ENCODE results near the gene TAS2R38.
"Not testable (repeated sequence)": the region's sequence is repeated elsewhere in the genome, so short reads cannot be mapped to it uniquely, and the experiment has no call there.

TAS2R38 gene

GRCh38 chr7:141987803-141988202 is 14.2 kb upstream of the TAS2R38 start:
- not testable (repeated sequence) for H3K27ac ChIP-seq (ENCODE audit: low read length, poor library complexity, severe bottlenecking); H3K27me3 ChIP-seq (ENCODE audit: control insufficient read depth in 1 of 2, insufficient read depth in 1 of 2, low read length in 2 of 2); H3K4me2 ChIP-seq (ENCODE audit: low read length, poor library complexity, severe bottlenecking); H3K14ac ChIP-seq (ENCODE audit: low read length in 2 of 2); H3K23ac ChIP-seq (ENCODE audit: low read length in 2 of 2); H4K91ac ChIP-seq (ENCODE audit: low read length); H2BK12ac ChIP-seq (ENCODE audit: low read length in 2 of 2); H2BK5ac ChIP-seq (ENCODE audit: low read depth, low read length, poor library complexity, severe bottlenecking); H3K18ac ChIP-seq (ENCODE audit: low read depth in 1 of 2, low read length in 2 of 2); H3K4ac ChIP-seq (ENCODE audit: low read depth in 1 of 2, low read length in 2 of 2); H3K79me1 ChIP-seq (replicated peaks; ENCODE audit: low read length, poor library complexity, severe bottlenecking); H3K9ac ChIP-seq (ENCODE audit: low read length); H2BK120ac ChIP-seq (ENCODE audit: low read depth, low read length); H3K4me3 ChIP-seq (ENCODE audit: insufficient read depth in 1 of 2, low read depth in 1 of 2, low read length in 2 of 2); H3K4me1 ChIP-seq (ENCODE audit: control insufficient read depth, insufficient read depth, low read depth, low read length); DNase-seq; H2AFZ ChIP-seq (ENCODE audit: low read depth, low read length); H4K8ac ChIP-seq (ENCODE audit: low read length); H2AK5ac ChIP-seq (ENCODE audit: low read length, severe bottlenecking); H2BK15ac ChIP-seq (ENCODE audit: low read depth, poor library complexity, severe bottlenecking); H3K36me3 ChIP-seq (ENCODE audit: control insufficient read depth in 1 of 2, insufficient read depth in 2 of 2, low read depth in 1 of 2, low read length in 2 of 2); H3K9me3 ChIP-seq (ENCODE audit: control insufficient read depth, low read length)
- WGBS = 93% methylated on average over 2 of the region's 4 CpGs

DNA sequence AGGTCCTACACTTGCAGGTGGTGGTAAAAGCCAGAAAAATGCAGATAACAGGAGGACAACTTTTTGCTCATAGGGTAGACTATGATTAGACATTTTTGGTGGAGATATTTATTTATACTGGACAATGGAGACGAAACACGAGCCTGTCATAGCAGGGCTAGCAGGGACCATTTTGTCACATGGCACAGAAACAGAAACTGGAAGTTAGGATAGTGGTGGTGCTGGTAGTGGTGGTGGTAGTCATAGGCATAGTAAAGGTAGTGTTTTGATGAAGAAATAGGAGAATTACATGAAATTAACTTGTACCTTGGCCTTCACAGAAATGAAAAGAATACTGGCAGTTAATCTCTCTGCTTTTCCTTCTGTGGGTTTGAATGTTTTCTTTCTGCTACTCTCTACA is 13.3 kb upstream of the TAS2R38 start:
- Histone ChIP-seq H3K9ac (ENCODE audit: low read length) (no peak overlapping the region), H2BK12ac (ENCODE audit: low read length in 2 of 2) (no peak overlapping the region), H4K8ac (ENCODE audit: low read length) (no peak overlapping the region), H2AK5ac (ENCODE audit: low read length, severe bottlenecking) (no peak overlapping the region), H4K91ac (ENCODE audit: low read length) (no peak overlapping the region), H3K18ac (ENCODE audit: low read depth in 1 of 2, low read length in 2 of 2) (no peak overlapping the region), H3K4ac (ENCODE audit: low read depth in 1 of 2, low read length in 2 of 2) (no peak overlapping the region), H2BK15ac (ENCODE audit: low read depth, poor library complexity, severe bottlenecking) (no peak overlapping the region), H3K79me1 (replicated peaks; ENCODE audit: low read length, poor library complexity, severe bottlenecking) (no peaks in the 10 kb centered on the region), H3K4me2 (ENCODE audit: low read length, poor library complexity, severe bottlenecking) (no peak overlapping the region), H3K27ac (ENCODE audit: low read length, poor library complexity, severe bottlenecking) (no peak overlapping the region), H2AFZ (ENCODE audit: low read depth, low read length) (no peak overlapping the region), H3K27me3 (ENCODE audit: control insufficient read depth in 1 of 2, insufficient read depth in 1 of 2, low read length in 2 of 2) (no peaks in the 10 kb centered on the region), H2BK5ac (ENCODE audit: low read depth, low read length, poor library complexity, severe bottlenecking) (no peak overlapping the region), H3K36me3 (ENCODE audit: control insufficient read depth in 1 of 2, insufficient read depth in 2 of 2, low read depth in 1 of 2, low read length in 2 of 2) (no peaks in the 10 kb centered on the region), H3K9me3 (ENCODE audit: control insufficient read depth, low read length) (peaks cover 2% of the 10 kb centered on the region), H3K23ac (ENCODE audit: low read length in 2 of 2) (no peak overlapping the region), H2BK120ac (ENCODE audit: low read depth, low read length) (no peak overlapping the region), H3K4me3 (ENCODE audit: insufficient read depth in 1 of 2, low read depth in 1 of 2, low read length in 2 of 2) (no peak overlapping the region), H3K14ac (ENCODE audit: low read length in 2 of 2) (no peak overlapping the region), H3K4me1 (ENCODE audit: control insufficient read depth, insufficient read depth, low read depth, low read length) (no peaks in the 10 kb centered on the region)
- WGBS = 76% methylated on average over 2 of the region's 2 CpGs
- DNase-seq = no peak

DNA sequence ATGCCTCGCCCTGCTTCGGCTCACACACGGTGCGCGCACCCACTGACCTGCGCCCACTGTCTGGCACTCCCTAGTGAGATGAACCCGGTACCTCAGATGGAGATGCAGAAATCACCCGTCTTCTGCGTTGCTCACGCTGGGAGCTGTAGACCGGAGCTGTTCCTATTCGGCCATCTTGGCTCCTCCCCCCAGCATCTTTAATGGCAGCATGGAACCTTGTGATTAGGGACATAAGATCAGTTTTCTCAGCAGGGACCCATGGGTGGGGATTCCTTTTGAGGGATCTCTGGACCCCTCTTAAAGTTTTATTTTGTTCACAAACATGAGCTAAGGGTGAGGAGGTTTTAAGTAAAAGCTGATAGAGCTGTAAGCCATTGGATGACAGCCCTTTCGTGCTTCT is 12.4 kb upstream of the TAS2R38 start:
- not testable (repeated sequence) for H3K36me3 ChIP-seq (ENCODE audit: control insufficient read depth in 1 of 2, insufficient read depth in 2 of 2, low read depth in 1 of 2, low read length in 2 of 2); H3K27me3 ChIP-seq (ENCODE audit: control insufficient read depth in 1 of 2, insufficient read depth in 1 of 2, low read length in 2 of 2); H2BK12ac ChIP-seq (ENCODE audit: low read length in 2 of 2); H3K23ac ChIP-seq (ENCODE audit: low read length in 2 of 2); H2BK5ac ChIP-seq (ENCODE audit: low read depth, low read length, poor library complexity, severe bottlenecking); H3K4ac ChIP-seq (ENCODE audit: low read depth in 1 of 2, low read length in 2 of 2); H3K4me1 ChIP-seq (ENCODE audit: control insufficient read depth, insufficient read depth, low read depth, low read length); H2AK5ac ChIP-seq (ENCODE audit: low read length, severe bottlenecking); H2AFZ ChIP-seq (ENCODE audit: low read depth, low read length); H2BK120ac ChIP-seq (ENCODE audit: low read depth, low read length); H3K27ac ChIP-seq (ENCODE audit: low read length, poor library complexity, severe bottlenecking); H3K9me3 ChIP-seq (ENCODE audit: control insufficient read depth, low read length); H4K91ac ChIP-seq (ENCODE audit: low read length); H3K14ac ChIP-seq (ENCODE audit: low read length in 2 of 2); DNase-seq; H3K79me1 ChIP-seq (replicated peaks; ENCODE audit: low read length, poor library complexity, severe bottlenecking); H3K9ac ChIP-seq (ENCODE audit: low read length); H4K8ac ChIP-seq (ENCODE audit: low read length); H2BK15ac ChIP-seq (ENCODE audit: low read depth, poor library complexity, severe bottlenecking); H3K4me2 ChIP-seq (ENCODE audit: low read length, poor library complexity, severe bottlenecking); H3K4me3 ChIP-seq (ENCODE audit: insufficient read depth in 1 of 2, low read depth in 1 of 2, low read length in 2 of 2); H3K18ac ChIP-seq (ENCODE audit: low read depth in 1 of 2, low read length in 2 of 2)
- WGBS = 84% methylated on average over 10 of the region's 13 CpGs

- DNase-seq = no peak
- Histone ChIP-seq H2BK120ac (ENCODE audit: low read depth, low read length) (no peak overlapping the region), H2BK12ac (ENCODE audit: low read length in 2 of 2) (no peak overlapping the region)
Observed at GRCh38 chr7:141979568-141979967, 6.0 kb upstream of the TAS2R38 start.

More at GRCh38 chr7:141979568-141979967, 6.0 kb upstream of the TAS2R38 start:
- Histone ChIP-seq H3K18ac (ENCODE audit: low read depth in 1 of 2, low read length in 2 of 2) (no peak overlapping the region), H3K9ac (ENCODE audit: low read length) (no peak overlapping the region), H3K4me1 (ENCODE audit: control insufficient read depth, insufficient read depth, low read depth, low read length) (no peaks in the 10 kb centered on the region), H3K4me2 (ENCODE audit: low read length, poor library complexity, severe bottlenecking) (no peak overlapping the region), H2AFZ (ENCODE audit: low read depth, low read length) (no peak overlapping the region), H3K23ac (ENCODE audit: low read length in 2 of 2) (no peak overlapping the region), H2BK15ac (ENCODE audit: low read depth, poor library complexity, severe bottlenecking) (no peak overlapping the region), H3K4ac (ENCODE audit: low read depth in 1 of 2, low read length in 2 of 2) (no peak overlapping the region), H2BK5ac (ENCODE audit: low read depth, low read length, poor library complexity, severe bottlenecking) (no peak overlapping the region), H3K36me3 (ENCODE audit: control insufficient read depth in 1 of 2, insufficient read depth in 2 of 2, low read depth in 1 of 2, low read length in 2 of 2) (no peaks in the 10 kb centered on the region), H3K9me3 (ENCODE audit: control insufficient read depth, low read length) (no peaks in the 10 kb centered on the region), H2AK5ac (ENCODE audit: low read length, severe bottlenecking) (no peak overlapping the region), H3K14ac (ENCODE audit: low read length in 2 of 2) (no peak overlapping the region), H4K91ac (ENCODE audit: low read length) (no peak overlapping the region), H4K8ac (ENCODE audit: low read length) (no peak overlapping the region), H3K27ac (ENCODE audit: low read length, poor library complexity, severe bottlenecking) (no peak overlapping the region), H3K4me3 (ENCODE audit: insufficient read depth in 1 of 2, low read depth in 1 of 2, low read length in 2 of 2) (no peak overlapping the region), H3K79me1 (replicated peaks; ENCODE audit: low read length, poor library complexity, severe bottlenecking) (no peaks in the 10 kb centered on the region), H3K27me3 (ENCODE audit: control insufficient read depth in 1 of 2, insufficient read depth in 1 of 2, low read length in 2 of 2) (no peaks in the 10 kb centered on the region)
- no CpG with 5 or more reads among the region's 2 CpGs for WGBS

Data from mesenchymal stem cell (in vitro differentiated cells and primary cell).